NCI-H345 treated with DMSO at 0.1 percent for 48 hours (cell line): ENCODE results near the gene MPG.
A peak's percentile ranks its signal among the peaks of the same experiment; 100 is the strongest.

Experiments
- DNase-seq: peaks from one replicate; lab custom pipeline; 2025; ENCODE audit not compliant: unreplicated experiment; lab: John Stamatoyannopoulos, UW

MPG gene

GRCh38 chr16:83781-84615, 6.0 kb downstream of the MPG start:
- DNase-seq, result no peak

GRCh38 chr16:84718-85406, 6.8 kb downstream of the MPG start:
- DNase-seq, result peak; percentile 31

GRCh38 chr16:85407-85782, 7.4 kb downstream of the MPG start:
- no peak for DNase-seq

- DNase-seq, result no peak
These were observed 7.8 kb downstream of the MPG start for GRCh38 chr16:85865-86264.

GRCh38 chr16:86483-86952, 8.5 kb downstream of the MPG start:
- no peak for DNase-seq

GRCh38 chr16:88613-89012, 10.6 kb downstream of the MPG start:
- no peak for DNase-seq

GRCh38 chr16:89391-90302, 11.6 kb downstream of the MPG start:
- no peak for DNase-seq

- DNase-seq, result peak; percentile 73
These were observed 13.5 kb downstream of the MPG start for GRCh38 chr16:91484-91883.

GRCh38 chr16:92431-93339, 14.7 kb downstream of the MPG start:
- DNase-seq, result peak; percentile 58

- no peak for DNase-seq
These were observed 16.9 kb downstream of the MPG start for GRCh38 chr16:94918-95265.

GRCh38 chr16:96935-97381, 18.9 kb downstream of the MPG start:
- DNase-seq, result peak; percentile 86

- no peak for DNase-seq
These were observed 19.8 kb downstream of the MPG start for GRCh38 chr16:97822-98221.

- DNase-seq, result no peak
These were observed 23.0 kb downstream of the MPG start for GRCh38 chr16:100989-101388.

GRCh38 chr16:101586-101985, 23.6 kb downstream of the MPG start:
- no peak for DNase-seq

- no peak for DNase-seq
These were observed 24.2 kb downstream of the MPG start for GRCh38 chr16:102060-102855.

GRCh38 chr16:104355-104754, 26.3 kb downstream of the MPG start:
- no peak for DNase-seq

- no peak for DNase-seq
These were observed 26.9 kb downstream of the MPG start for GRCh38 chr16:104928-105327.

GRCh38 chr16:105521-105920, 27.5 kb downstream of the MPG start:
- DNase-seq, result no peak

- peak; percentile 79 for DNase-seq
These were observed 28.7 kb downstream of the MPG start for GRCh38 chr16:106623-107324.
